NCI-H2196 (cell line): ENCODE results near the gene GPC3.

Experiments used
- DNase-seq: peaks from one replicate; lab custom pipeline; 2025; ENCODE audit not compliant: unreplicated experiment; lab: John Stamatoyannopoulos, UW

Gene GPC3

GRCh38 chrX:133611676-133612075 lies 373.7 kb downstream of the GPC3 start:
- DNase-seq, result no peak

- DNase-seq, result no peak
Observed at GRCh38 chrX:133610056-133610455, 375.3 kb downstream of the GPC3 start.

GRCh38 chrX:133609166-133609565 lies 376.2 kb downstream of the GPC3 start:
- DNase-seq, result no peak

GRCh38 chrX:133608406-133608805 lies 377.0 kb downstream of the GPC3 start:
- no peak for DNase-seq

- DNase-seq, result no peak
Observed at GRCh38 chrX:133607419-133608348, 377.7 kb downstream of the GPC3 start.

GRCh38 chrX:133606990-133607389 lies 378.4 kb downstream of the GPC3 start:
- no peak for DNase-seq

GRCh38 chrX:133604801-133605200 lies 380.6 kb downstream of the GPC3 start:
- no peak for DNase-seq

- no peak for DNase-seq
Observed at GRCh38 chrX:133602881-133603280, 382.5 kb downstream of the GPC3 start.

- no peak for DNase-seq
Observed at GRCh38 chrX:133601116-133601515, 384.3 kb downstream of the GPC3 start.

GRCh38 chrX:133600536-133600935 lies 384.9 kb downstream of the GPC3 start:
- DNase-seq, result no peak

GRCh38 chrX:133598601-133599335 lies 386.6 kb downstream of the GPC3 start:
- no peak for DNase-seq

GRCh38 chrX:133594156-133594555 lies 391.2 kb downstream of the GPC3 start:
- no peak for DNase-seq

- DNase-seq, result no peak
Observed at GRCh38 chrX:133593531-133593930, 391.9 kb downstream of the GPC3 start.

GRCh38 chrX:133590703-133591505 lies 394.5 kb downstream of the GPC3 start:
- no peak for DNase-seq

- no peak for DNase-seq
Observed at GRCh38 chrX:133588827-133589226, 396.6 kb downstream of the GPC3 start.

GRCh38 chrX:133587818-133588217 lies 397.6 kb downstream of the GPC3 start:
- DNase-seq, result no peak

GRCh38 chrX:133587071-133587470 lies 398.3 kb downstream of the GPC3 start:
- no peak for DNase-seq

GRCh38 chrX:133586443-133586842 lies 399.0 kb downstream of the GPC3 start:
- DNase-seq, result no peak

- DNase-seq, result no peak
Observed at GRCh38 chrX:133583825-133584224, 401.6 kb downstream of the GPC3 start.

- no peak for DNase-seq
Observed at GRCh38 chrX:133580625-133581024, 404.8 kb downstream of the GPC3 start.

- no peak for DNase-seq
Observed at GRCh38 chrX:133579631-133580030, 405.8 kb downstream of the GPC3 start.
